IPS DF 6.9 (cell line): Measurements from ENCODE around the gene PTCD1.

Experiments used
- DNase-seq: peaks from one replicate; pipeline ENCODE4 v3.0.0-alpha.2; 2013; ENCODE audit warnings: low read depth, low spot score
- H3K27ac ChIP-seq: one replicate; pipeline ENCODE4 v1.5.1; 2013; ENCODE audit warnings: low read length, control low read depth
- H3K27me3 ChIP-seq: 2 replicates; pipeline ENCODE4 v1.6.1; 2013; ENCODE audit warnings: mild to moderate bottlenecking, low read length; ENCODE audit not compliant: control insufficient read depth, insufficient read depth
- H3K36me3 ChIP-seq: 2 replicates; pipeline ENCODE4 v1.6.1; 2013; ENCODE audit warnings: low read length; ENCODE audit not compliant: control insufficient read depth, insufficient read depth
- H3K4me1 ChIP-seq: 2 replicates; pipeline ENCODE4 v1.6.1; 2013; ENCODE audit warnings: low read length; ENCODE audit not compliant: control insufficient read depth, insufficient read depth
- H3K4me3 ChIP-seq: 2 replicates; pipeline ENCODE4 v1.5.1; 2013; ENCODE audit warnings: mild to moderate bottlenecking, low read length
- H3K9me3 ChIP-seq: 2 replicates; pipeline ENCODE4 v1.6.1; 2013; ENCODE audit warnings: low read length, inconsistent platforms; ENCODE audit not compliant: control insufficient read depth, insufficient read depth
- WGBS: extraction: QIAGEN DNeasy Blood & Tissue Kit; methylation state at CpG from one replicate; pipeline ENCODE4 v1.1.7; 2013; ENCODE audit warnings: mixed read lengths, missing lambda C conversion rate; ENCODE audit not compliant: insufficient read length, insufficient coverage; 5-methylcytosine and 5-hydroxymethylcytosine counted together

Gene PTCD1

DNA sequence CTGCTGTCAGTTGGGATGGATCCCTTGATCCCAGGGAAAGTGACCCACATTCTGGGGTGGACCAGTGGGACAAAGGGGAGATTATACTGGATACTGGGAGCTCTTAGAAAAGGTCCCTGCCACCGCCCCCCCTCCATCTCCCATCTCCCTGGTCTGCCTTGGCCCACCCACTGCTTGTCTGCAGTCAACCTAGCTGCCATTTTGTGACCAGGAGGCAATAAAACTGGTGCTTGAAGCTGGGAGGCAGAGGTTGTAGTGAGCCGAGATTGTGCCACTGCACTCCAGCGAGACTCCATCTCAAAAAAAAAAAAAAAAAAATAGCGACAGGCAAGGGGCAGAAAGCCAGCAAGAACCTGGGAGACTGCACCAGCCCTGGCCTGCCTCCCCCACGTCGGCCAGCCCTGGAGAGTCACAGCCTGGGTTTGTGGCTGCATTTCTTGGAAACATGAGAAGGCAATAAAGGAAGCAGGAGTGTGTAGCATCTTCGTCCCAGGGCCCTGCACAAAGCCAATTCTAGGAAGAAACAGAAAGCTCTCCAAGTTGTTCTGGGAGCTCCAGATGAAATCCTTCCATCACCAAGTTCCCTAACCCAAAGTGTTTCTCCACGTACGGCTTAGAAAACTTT is 68.7 kb downstream of the PTCD1 start:
- no CpG with 5 or more reads among the region's 9 CpGs for WGBS
- Histone ChIP-seq H3K4me3 (no peak overlapping the region), H3K4me1 (peaks cover 3% of the 10 kb centered on the region), H3K27me3 (no peaks in the 10 kb centered on the region), H3K9me3 (no peaks in the 10 kb centered on the region), H3K27ac (no peak overlapping the region), H3K36me3 (no peaks in the 10 kb centered on the region)
- no peak for DNase-seq

DNA sequence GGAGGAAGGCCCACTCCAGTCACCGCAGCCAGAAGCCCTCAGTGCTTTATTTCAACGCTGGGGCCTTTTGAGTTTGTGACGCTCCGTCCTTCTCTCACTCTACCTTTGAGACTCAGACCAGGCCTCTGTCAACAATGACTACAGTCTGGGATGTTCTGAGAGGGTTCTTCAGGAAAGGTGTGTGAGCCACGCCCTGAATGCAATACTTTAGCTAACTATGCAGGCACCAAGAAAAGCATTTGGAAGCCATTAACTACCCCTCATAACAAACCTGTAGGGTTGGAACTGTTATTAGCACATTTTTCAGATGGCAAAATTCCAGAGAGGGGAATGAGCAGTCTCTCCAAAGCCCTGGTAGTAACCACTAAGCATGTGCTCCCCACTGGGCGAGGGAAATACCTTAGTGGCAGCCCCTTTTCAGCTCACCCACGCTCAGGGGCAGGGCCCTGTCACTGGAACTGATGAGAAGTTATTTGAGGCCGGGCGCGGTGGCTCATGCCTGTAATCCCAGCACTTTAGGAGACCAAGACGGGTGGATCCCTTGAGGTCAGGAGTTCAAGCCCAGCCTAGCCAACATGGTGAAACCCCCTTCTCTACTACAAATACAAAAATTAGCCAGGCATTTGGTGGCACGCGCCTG is 69.7 kb downstream of the PTCD1 start:
- no CpG with 5 or more reads among the region's 13 CpGs for WGBS
- H3K27ac ChIP-seq, result no peak overlapping the region
- no peak for DNase-seq
- peaks cover 3% of the 10 kb centered on the region for H3K4me1 ChIP-seq
- no peaks in the 10 kb centered on the region for H3K9me3 ChIP-seq
- H3K4me3 ChIP-seq, result no peak overlapping the region
- H3K36me3 ChIP-seq, result no peaks in the 10 kb centered on the region
- no peaks in the 10 kb centered on the region for H3K27me3 ChIP-seq
